IPS DF 19.7 (cell line): ENCODE results near the gene GGACT.
"Not testable (repeated sequence)": the region's sequence is repeated elsewhere in the genome, so short reads cannot be mapped to it uniquely, and the experiment has no call there.

Experiments
- DNase-seq: peaks from one replicate; pipeline ENCODE4 v3.0.0-alpha.2; 2013; ENCODE audit warnings: low read depth, low spot score

Gene GGACT

DNA sequence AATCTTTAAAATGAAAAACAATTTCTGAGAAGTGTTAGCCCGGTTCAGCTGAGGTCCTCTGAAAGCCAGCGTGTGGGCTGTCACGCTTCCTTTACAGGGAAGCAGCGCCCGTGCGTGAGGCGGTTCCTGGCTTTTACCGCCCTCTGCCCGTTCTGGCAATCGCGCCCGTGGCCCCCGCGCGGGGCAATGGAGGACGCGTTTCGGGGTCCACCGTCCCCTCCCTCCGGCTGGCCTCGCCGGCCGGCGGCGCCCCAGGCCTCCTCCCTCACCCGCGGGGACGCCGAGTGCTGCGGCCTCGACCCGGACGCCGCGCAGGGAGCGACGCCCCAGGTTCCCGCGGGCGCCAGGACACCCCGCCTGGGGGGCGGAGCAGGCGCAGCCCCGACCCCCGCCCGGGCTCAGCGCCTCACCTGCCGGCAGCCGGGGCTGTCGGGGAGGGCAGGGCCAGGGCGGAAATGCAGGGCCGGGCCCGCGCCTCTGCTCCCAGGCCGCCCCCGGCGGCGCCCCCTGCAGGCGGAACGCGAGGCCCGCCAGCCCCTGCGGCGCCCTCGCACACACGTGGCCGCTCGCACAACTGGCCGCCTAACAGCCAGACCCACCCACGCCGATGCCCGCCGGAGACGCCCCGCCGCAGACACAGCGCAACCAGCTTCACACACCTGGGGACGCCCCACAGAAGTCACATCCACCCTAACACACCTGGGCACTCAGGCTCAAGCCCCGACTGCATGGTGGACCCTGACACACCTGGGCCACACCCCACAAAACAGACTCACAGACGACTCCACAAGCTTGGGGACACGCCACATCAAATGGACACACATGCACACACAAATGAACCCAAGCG, at the start of gene GGACT:
TSS of gene GGACT (minus strand) at position 459 of the 847 bp plus-strand sequence. CDS start 56,198 bp downstream, outside the sequence.
- no peak for DNase-seq

DNA sequence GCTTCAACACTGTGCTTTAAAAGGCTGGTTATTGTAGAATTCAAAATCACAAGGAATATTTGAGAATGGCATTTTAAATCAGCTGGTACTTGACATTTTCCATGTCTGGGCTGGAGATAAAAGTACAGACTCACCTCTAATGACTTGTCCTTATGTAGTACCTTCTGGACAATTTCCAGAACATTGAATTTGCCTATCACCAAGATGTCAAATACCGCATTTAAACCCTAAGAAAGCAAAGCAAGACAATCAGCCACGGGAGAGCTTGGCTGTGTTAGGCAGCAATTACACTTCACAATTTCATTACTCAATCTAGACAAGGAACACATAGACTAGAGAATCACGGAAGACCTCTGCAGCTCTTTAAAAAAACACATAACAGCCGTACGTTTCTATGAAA, 49.2 kb upstream of the GGACT start:
- DNase-seq: no peak

DNA sequence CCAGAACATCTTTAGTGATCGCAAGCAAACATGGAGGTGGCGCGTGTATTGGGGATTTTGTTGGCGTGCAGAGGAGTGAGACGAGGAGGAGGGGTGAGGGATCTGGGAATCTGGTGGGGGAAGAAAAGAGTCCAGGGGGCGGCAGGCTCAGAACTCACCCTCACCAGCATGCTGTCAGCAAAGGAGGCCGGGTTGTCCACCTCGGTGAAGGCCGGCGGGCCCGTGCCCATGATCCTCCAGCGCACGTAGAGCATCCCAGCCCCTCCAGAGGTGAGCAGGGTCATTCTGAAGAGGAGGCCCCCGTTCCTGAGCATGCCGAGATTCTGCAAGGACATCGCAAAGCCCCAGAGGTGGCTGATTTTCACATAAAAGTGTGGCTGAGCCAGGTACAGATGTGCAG, 48.8 kb upstream of the GGACT start:
- no peak for DNase-seq

- DNase-seq: no peak
Observed at GRCh38 chr13:100636441-100636840, 47.9 kb upstream of the GGACT start.

DNA sequence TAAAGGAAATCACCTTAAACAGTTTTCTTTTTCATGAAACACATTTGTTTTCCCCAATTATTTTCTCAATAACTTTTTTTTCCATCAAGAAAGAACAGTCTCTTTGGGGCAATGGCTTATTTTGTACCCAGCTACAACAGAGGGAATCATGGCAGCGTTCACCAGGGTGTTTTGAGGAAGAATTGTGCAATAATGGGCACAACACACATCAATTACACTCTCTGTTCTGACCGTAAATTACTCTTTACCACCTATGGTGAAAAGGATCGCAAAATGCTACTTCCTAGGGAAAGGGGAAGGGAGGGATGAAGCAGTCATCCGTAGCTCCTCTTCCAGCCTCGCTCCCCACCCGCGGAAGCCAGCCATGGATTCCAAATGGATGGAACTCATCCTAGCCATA, 47.4 kb upstream of the GGACT start:
- no peak for DNase-seq

- DNase-seq: no peak
Observed at GRCh38 chr13:100634696-100635095, 46.1 kb upstream of the GGACT start.

DNA sequence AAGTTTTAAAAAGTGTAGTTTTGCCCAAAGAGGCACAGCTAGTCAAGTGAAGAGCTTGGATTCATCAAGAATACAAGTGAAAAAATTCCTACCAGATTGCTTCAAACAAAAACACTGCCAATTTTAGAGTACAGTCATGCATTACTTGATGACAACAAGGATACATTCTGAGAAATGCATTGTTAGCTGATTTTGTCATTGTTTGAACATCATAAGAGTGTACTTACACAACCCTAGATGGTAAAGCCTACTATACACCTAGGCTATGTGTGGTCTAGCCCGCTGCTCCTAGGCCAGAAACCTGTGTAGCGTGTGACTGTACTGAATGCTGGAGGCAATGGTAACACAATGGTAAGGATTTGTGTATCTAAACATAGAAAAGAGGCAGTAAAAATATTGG, 44.9 kb upstream of the GGACT start:
- no peak for DNase-seq

DNA sequence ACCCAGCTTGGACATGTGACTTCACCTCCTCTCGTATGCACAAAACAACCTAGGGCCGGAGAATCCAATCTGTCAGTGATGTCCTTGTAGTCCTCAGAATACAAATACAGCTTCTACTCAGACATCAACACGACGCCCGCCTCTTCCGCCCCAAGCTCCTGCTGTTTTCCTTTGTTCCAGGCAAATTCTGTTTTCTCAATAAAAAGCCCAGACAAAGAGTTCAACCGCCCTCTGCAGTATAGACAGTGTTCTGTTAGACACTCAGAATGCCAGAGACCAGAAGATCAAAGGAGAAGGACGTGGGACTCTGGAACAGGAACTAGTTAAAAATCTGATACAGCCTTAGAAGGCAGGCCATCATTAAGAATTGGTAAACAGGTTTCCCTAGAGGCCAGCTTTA, 42.0 kb upstream of the GGACT start:
- no peak for DNase-seq

GRCh38 chr13:100627120-100627519, 38.5 kb upstream of the GGACT start:
- DNase-seq: no peak

GRCh38 chr13:100625447-100625846, 36.9 kb upstream of the GGACT start:
- DNase-seq: no peak

GRCh38 chr13:100620792-100621191, 32.2 kb upstream of the GGACT start:
- no peak for DNase-seq

- DNase-seq: no peak
Observed at GRCh38 chr13:100619940-100620339, 31.4 kb upstream of the GGACT start.

GRCh38 chr13:100618897-100619296, 30.3 kb upstream of the GGACT start:
- not testable (repeated sequence) for DNase-seq

- DNase-seq: no peak
Observed at GRCh38 chr13:100613031-100613430, 24.4 kb upstream of the GGACT start.

- no peak for DNase-seq
Observed at GRCh38 chr13:100611678-100612492, 23.3 kb upstream of the GGACT start.

DNA sequence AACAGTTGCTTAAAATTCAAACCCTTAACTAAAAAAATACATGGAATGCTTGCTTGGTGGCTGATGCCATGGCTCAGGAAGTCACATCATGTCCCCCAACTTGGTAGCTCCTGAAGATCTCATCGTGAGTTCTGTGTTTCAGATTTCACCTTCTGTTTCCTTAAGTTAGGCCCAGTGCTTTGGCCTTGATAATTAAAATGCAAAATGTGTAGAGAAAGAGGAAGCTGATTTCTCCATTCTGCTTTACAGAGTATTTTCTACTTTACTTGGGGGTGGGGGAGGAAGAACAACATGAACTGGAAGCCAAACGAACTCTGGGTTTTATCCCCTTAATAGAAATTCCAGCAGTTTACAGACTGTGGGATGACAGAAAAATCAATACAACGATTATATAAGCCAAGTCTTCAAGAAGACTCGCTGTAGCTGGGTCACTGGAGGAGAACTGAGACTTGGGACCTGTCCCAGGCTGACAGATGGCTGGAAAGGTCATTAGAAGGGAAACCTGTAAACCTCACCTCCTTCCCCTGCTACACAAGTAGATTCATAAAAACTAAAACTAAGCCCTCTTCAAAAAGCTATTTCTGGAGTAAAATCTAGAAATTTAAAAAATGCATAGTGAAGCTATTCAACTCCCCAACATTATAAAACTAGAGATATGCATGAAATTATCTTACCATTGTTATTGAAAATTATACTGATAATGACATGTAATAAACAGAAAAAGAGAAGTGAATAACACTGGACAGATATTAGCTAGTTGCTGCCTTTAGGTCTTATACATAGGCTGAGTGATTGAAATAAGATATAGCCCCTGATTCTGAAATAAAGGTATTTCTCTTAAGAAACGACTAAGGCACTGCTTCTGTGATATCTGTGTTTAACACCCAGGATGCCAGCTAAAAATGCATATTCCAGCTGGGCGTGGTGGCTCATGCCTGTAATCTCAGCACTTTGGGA, 22.1 kb upstream of the GGACT start:
- DNase-seq: no peak

DNA sequence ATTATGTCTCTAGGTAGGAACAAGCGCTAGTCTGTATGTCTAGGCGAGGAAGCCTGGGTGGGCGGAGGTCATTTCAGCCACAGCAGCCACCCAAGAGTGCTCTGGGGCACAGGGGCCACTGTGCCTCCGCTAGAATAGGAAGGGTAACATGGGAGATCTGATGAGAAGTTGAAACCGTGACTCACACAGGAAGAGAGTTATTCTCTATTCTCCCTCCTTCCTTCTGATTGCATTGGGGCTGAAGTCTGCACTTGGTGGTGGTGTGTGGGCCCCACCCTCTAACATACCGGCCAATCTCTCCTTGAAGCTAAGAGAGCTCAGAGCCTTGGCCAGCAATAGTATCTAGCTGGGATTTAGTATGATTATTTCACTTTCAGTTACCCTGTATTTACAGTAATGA, 20.3 kb upstream of the GGACT start:
- DNase-seq: no peak

- DNase-seq: no peak
Observed at GRCh38 chr13:100608489-100608888, 19.9 kb upstream of the GGACT start.

DNA sequence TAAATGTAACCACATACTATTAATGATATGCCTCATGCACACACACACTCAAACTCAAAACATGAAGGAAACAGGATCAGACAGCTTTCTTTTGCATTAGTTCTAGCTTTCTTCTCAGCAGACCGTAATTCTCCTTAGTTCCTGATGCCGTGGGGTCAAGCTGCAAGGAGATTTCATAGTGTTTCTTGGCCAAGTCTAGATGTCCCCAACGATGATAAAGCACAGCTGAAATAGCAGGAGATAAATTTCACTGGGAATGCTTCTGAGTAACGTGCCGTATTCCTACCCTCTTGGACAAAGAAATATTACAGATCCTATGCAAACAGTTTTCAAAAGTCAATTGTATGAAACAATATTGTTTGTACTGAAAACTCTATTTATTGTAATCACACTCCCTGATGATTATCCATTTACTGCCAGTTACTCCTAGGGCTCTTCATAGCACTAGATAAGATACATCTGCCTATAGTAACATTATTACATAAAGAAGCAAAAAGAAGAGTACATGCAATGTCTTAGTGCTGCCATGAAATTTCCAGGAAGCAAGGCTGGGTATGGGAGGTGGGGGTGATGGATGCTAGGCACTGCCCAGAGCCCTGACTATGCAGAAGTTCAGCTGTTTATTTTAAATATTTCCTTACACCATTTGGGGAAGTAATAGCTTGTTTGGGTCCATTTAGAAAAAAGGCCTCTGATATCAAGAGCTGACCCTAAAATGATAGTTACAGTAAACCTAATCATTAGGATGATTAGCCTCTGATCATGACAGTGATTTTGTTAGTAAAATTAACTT, 16.5 kb upstream of the GGACT start:
- DNase-seq: no peak

DNA sequence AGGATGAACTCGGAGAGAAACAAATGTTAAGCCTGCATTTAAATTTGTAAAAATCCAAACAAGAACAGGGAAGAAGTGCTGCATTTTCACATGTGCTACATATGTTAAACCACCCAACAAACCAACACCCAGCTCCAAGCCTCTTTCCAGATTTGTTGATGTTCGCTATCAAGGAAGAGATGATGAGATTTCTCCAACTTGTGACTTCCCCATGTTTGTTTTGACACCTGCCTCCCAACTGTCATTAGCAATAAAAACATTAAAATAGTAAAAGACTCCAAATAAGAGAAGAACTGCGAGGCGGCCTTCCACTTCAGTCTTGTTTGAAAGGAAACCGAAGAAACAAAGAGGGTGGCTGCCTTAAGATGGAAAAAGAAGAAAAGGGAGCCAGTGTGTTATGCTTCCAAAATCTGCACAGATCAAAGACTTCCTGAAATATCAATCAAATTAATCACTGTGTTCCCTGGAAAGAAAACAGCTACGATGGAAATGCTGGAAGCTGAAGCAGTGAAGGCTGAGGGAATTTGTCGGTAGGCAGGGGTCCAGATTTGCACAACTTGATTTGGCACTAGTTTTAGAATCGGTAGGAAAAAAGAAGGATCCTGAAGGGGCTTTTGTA, 14.0 kb upstream of the GGACT start:
- DNase-seq: no peak
